GM12891 (cell line): ENCODE measurements around the gene NEU4.
"Not testable (repeated sequence)": the region's sequence is repeated elsewhere in the genome, so short reads cannot be mapped to it uniquely, and the experiment has no call there.

Experiments
- POLR2A ChIP-seq: IDR thresholded peaks from 2 replicates; pipeline ENCODE4 v1.6.1; 2011; ENCODE audit warnings: low read depth, low read length, control low read depth
- POLR2AphosphoS5 ChIP-seq: IDR thresholded peaks from 2 replicates; pipeline ENCODE4 v1.6.1; 2011; ENCODE audit warnings: low read depth, low read length, control low read depth

GRCh38 chr2:241800198-241800903 is 8.6 kb upstream of the NEU4 start:
- TF ChIP-seq POLR2AphosphoS5, POLR2A: not testable (repeated sequence)
